ENCODE results near the gene TSPOAP1.

DNA sequence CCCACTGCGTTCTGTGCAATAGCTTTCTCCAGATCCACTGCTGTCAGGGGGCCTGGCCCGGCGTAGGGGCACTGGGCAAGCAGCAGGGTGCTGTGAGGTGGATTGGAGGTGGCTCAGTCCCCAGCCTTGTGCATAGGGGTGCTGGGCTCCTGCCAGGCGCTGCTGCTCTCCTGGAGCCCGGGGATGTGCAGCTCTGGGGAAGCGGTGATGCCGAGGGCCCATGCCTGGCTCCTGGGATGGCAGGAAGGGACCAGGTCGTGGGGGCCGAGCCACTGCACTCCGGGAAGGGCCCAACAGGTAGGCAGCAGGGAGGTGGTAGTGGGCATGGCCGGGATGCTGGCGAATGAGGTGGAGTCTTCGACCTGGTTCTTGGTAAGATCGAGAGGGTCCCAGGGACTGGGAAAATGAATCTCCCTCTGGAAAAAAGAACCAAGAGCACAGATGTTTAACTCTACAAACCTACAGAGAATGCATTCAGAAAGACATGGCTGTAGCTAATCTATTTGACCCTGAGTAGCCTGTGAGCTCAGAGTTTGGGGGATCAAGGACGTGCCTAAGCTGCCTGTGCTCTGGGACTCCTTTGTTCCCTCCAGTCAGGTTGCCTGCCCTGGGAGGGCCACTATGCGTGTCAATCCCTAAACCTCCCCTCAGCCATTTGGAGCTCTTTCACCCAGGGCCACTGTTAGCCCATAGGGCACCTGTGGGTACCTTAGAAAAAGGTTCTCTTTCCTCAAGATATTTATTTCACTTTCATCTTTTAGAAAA, 30.0 kb upstream of the TSPOAP1 start:
- TF ChIP-seq, protein P1, sequence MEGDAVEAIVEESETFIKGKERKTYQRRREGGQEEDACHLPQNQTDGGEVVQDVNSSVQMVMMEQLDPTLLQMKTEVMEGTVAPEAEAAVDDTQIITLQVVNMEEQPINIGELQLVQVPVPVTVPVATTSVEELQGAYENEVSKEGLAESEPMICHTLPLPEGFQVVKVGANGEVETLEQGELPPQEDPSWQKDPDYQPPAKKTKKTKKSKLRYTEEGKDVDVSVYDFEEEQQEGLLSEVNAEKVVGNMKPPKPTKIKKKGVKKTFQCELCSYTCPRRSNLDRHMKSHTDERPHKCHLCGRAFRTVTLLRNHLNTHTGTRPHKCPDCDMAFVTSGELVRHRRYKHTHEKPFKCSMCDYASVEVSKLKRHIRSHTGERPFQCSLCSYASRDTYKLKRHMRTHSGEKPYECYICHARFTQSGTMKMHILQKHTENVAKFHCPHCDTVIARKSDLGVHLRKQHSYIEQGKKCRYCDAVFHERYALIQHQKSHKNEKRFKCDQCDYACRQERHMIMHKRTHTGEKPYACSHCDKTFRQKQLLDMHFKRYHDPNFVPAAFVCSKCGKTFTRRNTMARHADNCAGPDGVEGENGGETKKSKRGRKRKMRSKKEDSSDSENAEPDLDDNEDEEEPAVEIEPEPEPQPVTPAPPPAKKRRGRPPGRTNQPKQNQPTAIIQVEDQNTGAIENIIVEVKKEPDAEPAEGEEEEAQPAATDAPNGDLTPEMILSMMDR (IDR thresholded peaks at IDR 0.05) = no peak
- TF ChIP-seq POLR2A (IDR thresholded peaks at IDR 0.05) (no peak), POLR2AphosphoS5 (IDR thresholded peaks at IDR 0.05) (no peak)
